ENCODE results near the gene SNTB2.

SNTB2 gene

GRCh38 chr16:69319381-69319780, 132.4 kb downstream of the SNTB2 start:
- no peak for DNase-seq (ENCODE audit: low spot score)

DNA sequence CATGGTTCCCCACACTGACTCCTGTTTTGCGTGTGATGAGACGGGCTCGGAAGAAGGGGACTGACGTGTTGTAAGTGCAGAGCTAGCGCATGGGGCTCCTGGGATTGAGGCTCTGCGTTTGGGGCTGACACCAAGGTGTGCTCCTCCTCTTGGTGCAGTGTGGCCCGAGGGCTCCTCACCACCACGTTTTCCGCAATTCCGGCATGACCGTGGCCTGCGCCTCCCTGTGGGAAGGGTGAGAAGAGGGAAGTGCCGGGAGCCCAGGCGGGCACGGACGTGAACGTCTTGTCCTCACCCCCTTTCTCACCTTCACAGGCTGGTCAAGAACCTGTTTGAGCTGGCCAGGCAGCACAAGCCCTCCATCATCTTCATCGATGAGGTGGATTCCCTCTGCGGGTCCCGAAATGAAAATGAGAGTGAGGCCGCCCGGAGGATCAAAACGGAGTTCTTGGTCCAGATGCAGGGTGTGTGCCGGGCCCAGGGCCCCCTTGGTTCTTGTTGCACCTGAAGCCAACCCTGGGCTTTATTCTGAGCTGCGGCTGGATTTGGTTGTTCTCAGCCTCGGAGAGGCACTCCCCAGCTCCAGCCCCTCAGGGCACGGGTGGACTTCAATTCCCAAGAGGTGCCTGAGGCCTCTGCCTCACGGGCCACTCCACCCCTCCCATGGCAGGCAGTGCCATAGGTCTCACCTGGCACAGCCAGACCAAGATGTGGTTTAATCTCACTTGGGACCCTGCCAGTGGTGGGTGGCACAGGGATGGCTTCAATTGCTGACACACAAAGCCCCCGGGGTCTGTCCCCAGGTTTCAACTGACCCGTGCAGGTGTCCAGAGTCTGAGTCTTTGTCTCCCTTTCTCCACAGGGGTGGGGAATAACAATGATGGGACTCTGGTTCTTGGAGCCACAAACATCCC, 133.1 kb downstream of the SNTB2 start:
- DNase-seq (ENCODE audit: low spot score): no peak

- no peak for DNase-seq (ENCODE audit: low spot score)
Measured at GRCh38 chr16:69320740-69321073, 133.7 kb downstream of the SNTB2 start.

- DNase-seq (ENCODE audit: low spot score): no peak
Measured at GRCh38 chr16:69321080-69321479, 134.1 kb downstream of the SNTB2 start.

GRCh38 chr16:69322343-69322742, 135.4 kb downstream of the SNTB2 start:
- DNase-seq (ENCODE audit: low spot score): no peak

- DNase-seq (ENCODE audit: low spot score): no peak
Measured at GRCh38 chr16:69323415-69323814, 136.5 kb downstream of the SNTB2 start.

DNA sequence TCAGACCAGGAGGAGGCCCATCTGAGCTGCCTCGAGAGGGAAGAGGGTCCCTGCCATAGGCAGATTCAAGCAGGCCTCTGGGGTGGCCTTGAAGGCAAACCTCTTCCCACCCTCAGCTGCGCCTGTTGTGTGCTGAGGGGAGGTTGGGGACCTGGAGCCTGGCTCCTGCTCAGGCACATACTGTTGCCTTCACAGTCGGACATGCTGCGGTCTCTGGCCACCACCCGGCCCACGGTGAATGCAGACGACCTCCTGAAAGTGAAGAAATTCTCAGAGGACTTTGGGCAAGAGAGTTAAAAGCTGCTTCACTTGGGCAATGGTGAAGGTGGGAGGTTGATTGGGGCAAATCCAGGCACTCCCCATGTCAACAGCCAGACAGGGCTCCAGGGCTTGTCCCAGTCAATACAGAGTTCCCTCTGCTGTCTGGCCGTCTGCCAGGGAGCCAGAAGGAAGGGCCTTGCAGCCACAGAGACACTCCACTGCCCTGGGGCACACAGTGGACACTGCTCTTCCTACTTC, 137.1 kb downstream of the SNTB2 start:
- DNase-seq (ENCODE audit: low spot score): no peak

GRCh38 chr16:69324585-69325253, 137.8 kb downstream of the SNTB2 start:
- no peak for DNase-seq (ENCODE audit: low spot score)

- DNase-seq (ENCODE audit: low spot score): no peak
Measured at GRCh38 chr16:69325784-69326171, 138.8 kb downstream of the SNTB2 start.

GRCh38 chr16:69326172-69326873, 139.4 kb downstream of the SNTB2 start:
- peak; percentile 83 for DNase-seq (ENCODE audit: low spot score)

DNA sequence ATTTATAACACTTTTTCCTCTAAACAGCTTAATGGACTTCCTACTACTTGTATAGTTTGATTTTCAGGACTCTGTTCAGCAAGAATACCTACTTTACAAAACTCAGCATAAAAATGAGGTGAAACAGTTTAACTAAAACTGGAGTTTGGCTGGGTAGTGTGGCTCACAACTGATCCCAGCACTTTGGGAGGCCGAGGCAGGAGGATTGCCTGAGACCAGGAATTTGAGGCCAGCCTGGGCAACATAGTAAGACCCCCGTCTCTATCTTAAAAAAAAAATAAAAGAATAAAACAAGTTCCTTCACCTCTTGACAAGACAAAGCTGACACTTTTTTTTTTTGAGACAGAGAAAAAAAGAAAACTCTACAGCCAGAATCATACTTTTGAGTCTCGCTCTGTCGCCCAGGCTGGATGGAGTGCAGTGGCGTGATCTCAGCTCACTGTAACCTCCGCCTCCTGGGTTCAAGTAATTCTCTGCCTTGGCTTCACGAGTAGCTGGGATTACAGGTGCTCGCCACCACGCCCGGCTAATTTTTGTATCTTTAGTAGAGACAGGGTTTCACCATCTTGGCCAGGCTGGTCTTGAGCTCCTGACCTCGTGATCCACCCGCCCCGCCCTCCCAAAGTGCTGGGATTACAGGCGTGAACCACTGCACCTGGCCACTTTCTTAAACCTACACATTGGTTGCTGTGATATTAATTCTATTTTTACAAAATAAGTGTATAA, 140.8 kb downstream of the SNTB2 start:
- no peak for DNase-seq (ENCODE audit: low spot score)

GRCh38 chr16:69328854-69329316, 141.9 kb downstream of the SNTB2 start:
- no peak for DNase-seq (ENCODE audit: low spot score)

- no peak for DNase-seq (ENCODE audit: low spot score)
Measured at GRCh38 chr16:69329369-69330285, 142.7 kb downstream of the SNTB2 start.

- peak; percentile 99 for DNase-seq (ENCODE audit: low spot score)
Measured at GRCh38 chr16:69330286-69331109, 143.5 kb downstream of the SNTB2 start, which contains the start of gene PDF. TSS of gene PDF (minus strand) at chr16:69330588. CDS start at chr16:69330570, 18 bp downstream.

GRCh38 chr16:69334696-69335095, 147.7 kb downstream of the SNTB2 start:
- no peak for DNase-seq (ENCODE audit: low spot score)

GRCh38 chr16:69338557-69339288, 151.8 kb downstream of the SNTB2 start:
- no peak for DNase-seq (ENCODE audit: low spot score)

DNA sequence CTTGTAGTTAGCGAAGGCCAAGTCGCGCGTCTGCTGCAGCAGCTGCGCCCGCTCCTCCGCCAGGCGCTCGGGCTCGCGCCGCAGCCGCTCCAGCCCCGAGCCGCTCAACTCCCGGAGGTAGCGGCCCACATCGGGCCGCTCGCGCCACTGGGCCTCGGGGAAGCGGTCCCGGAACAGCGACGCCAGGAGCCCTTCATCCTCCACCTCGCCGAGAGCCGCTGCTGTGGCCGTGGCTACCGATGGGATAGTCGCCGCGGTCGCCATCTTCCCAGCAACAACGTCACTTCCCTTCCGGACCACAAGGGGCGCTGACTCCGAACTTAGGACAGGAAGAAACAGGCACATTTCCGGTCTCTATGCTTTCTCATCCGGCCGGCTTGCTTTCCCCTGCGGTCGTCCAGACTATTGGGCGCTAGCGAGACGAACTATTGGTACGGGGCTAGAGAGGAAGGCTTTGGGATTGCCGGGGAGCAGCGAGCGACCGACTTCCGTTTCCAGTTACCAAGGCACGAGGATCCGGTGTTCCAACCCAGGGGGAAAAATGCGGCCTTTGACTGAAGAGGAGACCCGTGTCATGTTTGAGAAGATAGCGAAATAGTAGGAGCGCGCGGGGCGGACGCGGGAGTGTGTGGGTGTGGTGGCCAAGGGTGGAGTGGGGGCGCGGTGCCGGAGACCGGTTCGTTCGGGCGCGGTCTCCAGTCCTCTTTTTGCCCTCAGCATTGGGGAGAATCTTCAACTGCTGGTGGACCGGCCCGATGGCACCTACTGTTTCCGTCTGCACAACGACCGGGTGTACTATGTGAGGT, 152.5 kb downstream of the SNTB2 start, which contains the start of the genes COG8 and NIP7:
Gene COG8 (minus strand): TSS at position 276 of the 806 bp plus-strand sequence. CDS start 12 bp downstream, at position 264.
Gene NIP7 (plus strand): TSS at position 484 of the 806 bp plus-strand sequence. CDS start 58 bp downstream, at position 542.
- peak; percentile 98 for DNase-seq (ENCODE audit: low spot score)
